ENCODE measurements around the gene AZU1.

GRCh38 chr19:788983-789700 lies 38.5 kb upstream of the AZU1 start:
- TF ChIP-seq CTCF (conservative IDR thresholded peaks at IDR 0.05; ENCODE audit: low read depth, low read length) (no peak), EZH2 (IDR thresholded peaks at IDR 0.05; ENCODE audit: low read length, unreplicated experiment) (no peak), EZH2phosphoT487 (IDR thresholded peaks at IDR 0.05; ENCODE audit: borderline replicate concordance, low read length) (no peak)
